Tibial nerve (tissue), 4 donors: ENCODE data around the gene PABPC1L. TPM values are rescaled to one million over a fixed set of nuclear protein-coding genes. Genes with fewer than 3 reads are reported as not detected.

Source experiments
- DNase-seq, 2 donors: peaks; one replicate each; pipeline ENCODE4 v3.0.0-alpha.2; 2019; ENCODE audit warnings: low spot score in 2 of 2
- H3K27ac ChIP-seq, 4 donors: fragments of 200-600 bp; sonication (generic) in 3 of 4; one replicate each; pipeline ENCODE4 v1.5.1; 2017 to 2019; ENCODE audit warnings: mild to moderate bottlenecking in 1 of 4
- H3K27me3 ChIP-seq, 2 donors: fragments of 200-600 bp; sonication (generic) in 1 of 2; one replicate each; pipeline versions ENCODE4 v1.5.1 to v1.6.0; 2017 to 2019
- H3K36me3 ChIP-seq, 3 donors: fragments of 200-600 bp; sonication (generic); one replicate each; pipeline ENCODE4 v1.5.1; 2018 to 2019
- H3K4me1 ChIP-seq, 4 donors: fragments of 200-600 bp; sonication (generic) in 3 of 4; one replicate each; pipeline ENCODE4 v1.5.1; 2017 to 2019
- H3K4me3 ChIP-seq, 4 donors: fragments of 200-600 bp; sonication (generic) in 3 of 4; one replicate each; pipeline ENCODE4 v1.5.1; 2017 to 2019; ENCODE audit warnings: mild to moderate bottlenecking in 1 of 4, moderate library complexity in 1 of 4
- H3K9me3 ChIP-seq, 4 donors: fragments of 200-600 bp; sonication (generic) in 3 of 4; one replicate each; pipeline ENCODE4 v1.5.1; 2017 to 2019
- EP300 ChIP-seq, 2 donors: sonication (generic); formaldehyde crosslinking; IDR thresholded peaks; one replicate each; pipeline ENCODE4 v1.6.1; 2017; ENCODE audit warnings: antibody characterized with exemption in 2 of 2, mild to moderate bottlenecking in 1 of 2
- POLR2A ChIP-seq, 2 donors: fragments of 450-650 bp; IDR thresholded peaks; one replicate each; pipeline ENCODE4 v1.6.1; 2017; ENCODE audit warnings: antibody characterized with exemption in 2 of 2, mild to moderate bottlenecking in 2 of 2, moderate library complexity in 2 of 2
- WGBS, 2 donors: methylation state at CpG; one replicate each; pipeline ENCODE4 v1.1.5; 2018; 5-methylcytosine and 5-hydroxymethylcytosine counted together
- total RNA-seq, 4 donors: library from RNA; depleted of rRNA; stranded (reverse); fragments of >200 nt; gene quantifications; one replicate each; pipeline ENCODE4 v1.1.0, GENCODE V29; 2016
- TF ChIP-seq, protein P1 (sequence below), 5 experiments: fragments of 200-600 bp in 3 of 5; fragments of 450-650 bp in 2 of 5; sonication (generic) in 3 of 5; IDR thresholded peaks; one replicate each; pipeline ENCODE4 v1.5.1; 2016 to 2019; ENCODE audit warnings: antibody characterized with exemption in 5 of 5, mild to moderate bottlenecking in 3 of 5, moderate library complexity in 2 of 5

Gene PABPC1L
- total RNA-seq, 4 donors from 2014 or later: 11.8 to 27.9 (median 16.0) TPM

DNA sequence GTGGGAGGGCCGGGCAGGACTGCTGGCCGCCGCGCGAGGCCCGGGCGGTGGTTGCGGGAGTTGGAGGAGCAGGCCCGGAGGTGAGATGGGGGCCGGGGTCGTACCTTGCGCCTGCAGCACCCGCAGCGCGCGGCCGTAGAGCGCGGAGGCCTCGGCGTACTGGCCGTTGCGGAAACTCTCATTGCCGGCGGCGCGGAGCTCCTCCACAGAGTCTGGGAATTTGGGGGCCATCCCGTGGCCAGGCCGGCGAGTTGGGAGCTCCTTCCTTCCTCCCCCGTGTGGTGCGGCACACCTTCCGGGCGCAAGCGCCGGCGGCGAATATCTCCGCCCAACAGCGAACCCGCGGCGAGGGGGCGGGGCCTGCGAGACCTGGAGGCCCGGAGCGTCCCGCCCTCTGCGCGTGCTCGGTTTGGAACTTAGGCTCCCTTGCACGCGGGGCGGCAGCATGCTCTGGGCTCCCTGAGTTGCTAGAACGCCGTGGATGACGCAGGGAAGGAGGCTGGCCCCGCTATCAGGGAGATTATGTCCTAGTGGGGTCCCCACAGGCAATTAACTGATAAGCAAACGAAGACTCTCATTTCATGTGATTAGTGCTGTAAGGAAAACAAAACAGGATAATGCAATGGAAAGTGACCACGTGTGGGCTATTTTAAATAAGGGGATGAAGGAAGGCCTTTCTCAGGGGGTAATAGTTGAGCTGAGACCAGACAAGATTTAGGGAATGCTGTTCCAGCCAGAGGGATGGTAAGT lies 50.4 kb downstream of the PABPC1L start, which contains the start of gene TOMM34:
TOMM34 (minus strand) TSS at position 295 of the 750 bp plus-strand sequence; CDS start at position 231, 64 bp downstream.
- 0 to 1% methylated on average over 17 to 48 of the region's 60 CpGs for WGBS, 2 donors
- peak; percentile 58 to 81 for TF ChIP-seq POLR2A (IDR thresholded peaks at IDR 0.05)
- TF ChIP-seq, protein P1, sequence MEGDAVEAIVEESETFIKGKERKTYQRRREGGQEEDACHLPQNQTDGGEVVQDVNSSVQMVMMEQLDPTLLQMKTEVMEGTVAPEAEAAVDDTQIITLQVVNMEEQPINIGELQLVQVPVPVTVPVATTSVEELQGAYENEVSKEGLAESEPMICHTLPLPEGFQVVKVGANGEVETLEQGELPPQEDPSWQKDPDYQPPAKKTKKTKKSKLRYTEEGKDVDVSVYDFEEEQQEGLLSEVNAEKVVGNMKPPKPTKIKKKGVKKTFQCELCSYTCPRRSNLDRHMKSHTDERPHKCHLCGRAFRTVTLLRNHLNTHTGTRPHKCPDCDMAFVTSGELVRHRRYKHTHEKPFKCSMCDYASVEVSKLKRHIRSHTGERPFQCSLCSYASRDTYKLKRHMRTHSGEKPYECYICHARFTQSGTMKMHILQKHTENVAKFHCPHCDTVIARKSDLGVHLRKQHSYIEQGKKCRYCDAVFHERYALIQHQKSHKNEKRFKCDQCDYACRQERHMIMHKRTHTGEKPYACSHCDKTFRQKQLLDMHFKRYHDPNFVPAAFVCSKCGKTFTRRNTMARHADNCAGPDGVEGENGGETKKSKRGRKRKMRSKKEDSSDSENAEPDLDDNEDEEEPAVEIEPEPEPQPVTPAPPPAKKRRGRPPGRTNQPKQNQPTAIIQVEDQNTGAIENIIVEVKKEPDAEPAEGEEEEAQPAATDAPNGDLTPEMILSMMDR (IDR thresholded peaks at IDR 0.05): peak in 1 of 5 experiments; percentile 39
- TF ChIP-seq EP300 (IDR thresholded peaks at IDR 0.05): peak; percentile 69 to 90
- Histone ChIP-seq H3K9me3 (no peaks in the 10 kb centered on the region), H3K27ac (peak within 1 kb of the TSS; percentile 3 to 88 (median 82)), H3K36me3 (peaks cover 0 to 12% (median 0%) of the 10 kb centered on the region in 3 donors), H3K27me3 (no peaks in the 10 kb centered on the region), H3K4me3 (peak within 1 kb of the TSS; percentile 63 to 96 (median 80)), H3K4me1 (peaks cover 0 to 26% (median 8%) of the 10 kb centered on the region in 4 donors)
- DNase-seq: peak; percentile 92 to 94

- WGBS, 2 donors: 61 to 64% methylated on average over 4 of the region's 4 CpGs
- H3K36me3 ChIP-seq: peaks cover 0 to 2% (median 0%) of the 10 kb centered on the region in 3 donors
- H3K9me3 ChIP-seq: no peaks in the 10 kb centered on the region
- no peak for DNase-seq
- no peaks in the 10 kb centered on the region for H3K27me3 ChIP-seq
- H3K4me1 ChIP-seq: peaks cover 0 to 33% (median 8%) of the 10 kb centered on the region in 4 donors
- H3K27ac ChIP-seq: peak overlapping the region in 2 of 4 donors; percentile 86 to 88
- TF ChIP-seq EP300 (IDR thresholded peaks at IDR 0.05) (no peak), POLR2A (IDR thresholded peaks at IDR 0.05) (no peak)
- TF ChIP-seq, protein P1 (IDR thresholded peaks at IDR 0.05): no peak
- no peak overlapping the region for H3K4me3 ChIP-seq
These were observed 51.4 kb downstream of the PABPC1L start for GRCh38 chr20:44961011-44961869.

DNA sequence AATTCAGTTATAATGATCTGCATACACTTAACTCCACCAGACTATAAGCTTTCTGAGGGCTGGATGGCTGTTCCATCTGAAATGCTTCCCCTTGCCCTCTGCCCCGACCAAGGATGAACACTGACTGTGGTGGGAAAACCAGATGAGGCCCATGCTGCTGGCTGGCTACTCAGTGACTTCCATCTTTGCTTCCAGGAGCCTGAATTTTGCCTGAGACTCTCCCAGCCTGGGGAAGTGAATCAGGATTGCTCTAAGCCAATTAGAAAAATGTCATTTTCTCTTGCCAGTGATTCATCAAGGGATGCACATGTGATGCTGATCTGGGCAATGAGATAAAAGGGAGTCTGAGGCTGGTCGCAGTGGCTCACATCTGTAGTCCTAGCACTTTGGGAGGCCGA lies 52.0 kb downstream of the PABPC1L start:
- Histone ChIP-seq H3K4me3 (no peak overlapping the region), H3K4me1 (peaks cover 0 to 36% (median 8%) of the 10 kb centered on the region in 4 donors), H3K27me3 (no peaks in the 10 kb centered on the region), H3K27ac (no peak overlapping the region), H3K9me3 (no peaks in the 10 kb centered on the region), H3K36me3 (no peaks in the 10 kb centered on the region)
- no peak for DNase-seq
- WGBS, 2 donors: 91 to 95% methylated on average over 3 of the region's 3 CpGs
- TF ChIP-seq, protein P1 (IDR thresholded peaks at IDR 0.05): no peak
- no peak for TF ChIP-seq EP300 (IDR thresholded peaks at IDR 0.05)
- no peak for TF ChIP-seq POLR2A (IDR thresholded peaks at IDR 0.05)

DNA sequence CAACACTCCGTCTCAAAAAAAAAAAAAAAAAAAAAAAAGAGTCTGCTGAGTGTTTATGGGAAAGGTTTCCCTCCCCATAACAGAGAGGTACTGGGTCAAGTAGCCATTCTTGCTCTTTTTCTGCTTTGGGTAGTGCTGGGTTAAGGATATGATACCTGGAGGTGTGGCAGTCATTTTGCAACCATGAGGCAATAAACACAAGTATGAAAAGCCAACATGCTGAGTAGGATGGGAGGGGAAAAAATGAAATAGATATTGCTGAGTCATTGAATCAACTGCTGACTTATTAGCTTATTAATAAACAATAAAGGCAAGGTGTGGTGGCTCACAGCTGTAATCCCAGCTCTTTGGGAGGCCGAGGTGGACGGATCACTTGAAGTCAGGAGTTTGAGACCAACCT lies 52.6 kb downstream of the PABPC1L start:
- Histone ChIP-seq H3K27ac (no peak overlapping the region), H3K36me3 (no peaks in the 10 kb centered on the region), H3K4me3 (no peak overlapping the region), H3K4me1 (peaks cover 0 to 42% (median 11%) of the 10 kb centered on the region in 4 donors), H3K9me3 (no peaks in the 10 kb centered on the region), H3K27me3 (no peaks in the 10 kb centered on the region)
- TF ChIP-seq, protein P1 (IDR thresholded peaks at IDR 0.05): no peak
- TF ChIP-seq EP300 (IDR thresholded peaks at IDR 0.05) (no peak), POLR2A (IDR thresholded peaks at IDR 0.05) (no peak)
- 86 to 88% methylated on average over 3 of the region's 3 CpGs for WGBS, 2 donors
- no peak for DNase-seq
